Breast epithelium (tissue), 4 donors: ENCODE data around the gene RHOBTB1. TPM values are rescaled to one million over a fixed set of nuclear protein-coding genes. Genes with fewer than 3 reads are reported as not detected.

Source experiments
- DNase-seq, 2 donors: peaks; one replicate each; pipeline ENCODE4 v3.0.0-alpha.2; 2019; ENCODE audit warnings: low spot score in 2 of 2
- H3K27ac ChIP-seq, 2 donors: fragments of 200-600 bp; sonication (generic) in 1 of 2; one replicate each; pipeline ENCODE4 v1.5.1; 2016 to 2019; ENCODE audit warnings: mild to moderate bottlenecking in 1 of 2
- H3K27me3 ChIP-seq, 2 donors: fragments of 200-600 bp; sonication (generic) in 1 of 2; one replicate each; pipeline versions ENCODE4 v1.5.1 to v1.6.0; 2017 to 2019; ENCODE audit warnings: control low read depth in 1 of 2, mild to moderate bottlenecking in 1 of 2
- H3K36me3 ChIP-seq: fragments of 200-600 bp; one replicate; pipeline ENCODE4 v1.5.1; 2019
- H3K4me1 ChIP-seq, 2 donors: fragments of 200-600 bp; sonication (generic); one replicate each; pipeline ENCODE4 v1.5.1; 2016 to 2019; ENCODE audit warnings: control low read depth in 1 of 2
- H3K4me3 ChIP-seq, 3 donors: fragments of 200-600 bp; sonication (generic); 1 replicate in 2 of 3; 2 replicates in 1 of 3; pipeline ENCODE4 v1.5.1; 2016 to 2019; ENCODE audit warnings: mild to moderate bottlenecking in 3 of 3, moderate library complexity in 2 of 3
- H3K9me3 ChIP-seq, 2 donors: fragments of 200-600 bp; sonication (generic) in 1 of 2; one replicate each; pipeline ENCODE4 v1.5.1; 2016 to 2019; ENCODE audit warnings: control low read depth in 1 of 2
- POLR2A ChIP-seq: fragments of 450-650 bp; IDR thresholded peaks from one replicate; pipeline ENCODE4 v1.6.1; 2016; ENCODE audit warnings: antibody characterized with exemption, mild to moderate bottlenecking, moderate library complexity
- POLR2AphosphoS5 ChIP-seq, 3 donors: sonication (generic); formaldehyde crosslinking; IDR thresholded peaks; one replicate each; pipeline ENCODE4 v1.6.1; 2017; ENCODE audit warnings: antibody characterized with exemption in 3 of 3
- intact Hi-C: fragments of 100-400 bp; cut with DNase I; formaldehyde crosslinking; loops from one replicate; pipeline ENCODE4 v1.15.1; 2023; ENCODE audit warnings: low total_unique reads
- total RNA-seq, 3 donors: library from RNA; depleted of rRNA; stranded (reverse); fragments of >200 nt; gene quantifications; one replicate each; pipeline ENCODE4 v1.1.0, GENCODE V29; 2016
- TF ChIP-seq, protein P1 (sequence below), 3 donors: fragments of 450-650 bp; IDR thresholded peaks; one replicate each; pipeline ENCODE4 v1.5.1; 2016 to 2017; ENCODE audit warnings: antibody characterized with exemption in 3 of 3, mild to moderate bottlenecking in 3 of 3, moderate library complexity in 3 of 3

The RHOBTB1 gene
- total RNA-seq, 3 donors from 2014 or later: 11.4 to 14.6 (median 13.4) TPM

DNA sequence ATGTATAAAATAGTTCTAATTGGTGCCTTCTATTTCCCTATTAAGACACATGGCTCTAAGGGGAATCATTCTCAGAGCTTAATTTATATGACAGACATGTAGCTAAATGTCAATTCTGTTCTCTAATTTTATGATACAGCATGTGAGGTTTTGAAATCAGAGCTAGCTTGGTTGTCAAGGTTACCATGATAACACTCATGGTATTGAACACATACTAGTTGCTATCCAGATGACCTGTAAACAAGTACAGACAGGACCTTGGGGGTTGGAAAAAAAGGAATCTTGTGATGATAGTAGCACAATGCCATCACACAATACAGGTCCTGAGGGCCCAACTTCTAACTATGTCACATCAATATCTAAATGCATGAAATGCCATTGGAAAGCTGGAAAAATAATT is 49.2 kb downstream of the RHOBTB1 start:
- Histone ChIP-seq H3K27me3 (no peaks in the 10 kb centered on the region), H3K4me1 (no peaks in the 10 kb centered on the region), H3K4me3 (no peak overlapping the region), H3K9me3 (no peaks in the 10 kb centered on the region), H3K27ac (no peak overlapping the region), H3K36me3 (no peaks in the 10 kb centered on the region)
- intact Hi-C loops: no loop called here
- TF ChIP-seq, protein P1, sequence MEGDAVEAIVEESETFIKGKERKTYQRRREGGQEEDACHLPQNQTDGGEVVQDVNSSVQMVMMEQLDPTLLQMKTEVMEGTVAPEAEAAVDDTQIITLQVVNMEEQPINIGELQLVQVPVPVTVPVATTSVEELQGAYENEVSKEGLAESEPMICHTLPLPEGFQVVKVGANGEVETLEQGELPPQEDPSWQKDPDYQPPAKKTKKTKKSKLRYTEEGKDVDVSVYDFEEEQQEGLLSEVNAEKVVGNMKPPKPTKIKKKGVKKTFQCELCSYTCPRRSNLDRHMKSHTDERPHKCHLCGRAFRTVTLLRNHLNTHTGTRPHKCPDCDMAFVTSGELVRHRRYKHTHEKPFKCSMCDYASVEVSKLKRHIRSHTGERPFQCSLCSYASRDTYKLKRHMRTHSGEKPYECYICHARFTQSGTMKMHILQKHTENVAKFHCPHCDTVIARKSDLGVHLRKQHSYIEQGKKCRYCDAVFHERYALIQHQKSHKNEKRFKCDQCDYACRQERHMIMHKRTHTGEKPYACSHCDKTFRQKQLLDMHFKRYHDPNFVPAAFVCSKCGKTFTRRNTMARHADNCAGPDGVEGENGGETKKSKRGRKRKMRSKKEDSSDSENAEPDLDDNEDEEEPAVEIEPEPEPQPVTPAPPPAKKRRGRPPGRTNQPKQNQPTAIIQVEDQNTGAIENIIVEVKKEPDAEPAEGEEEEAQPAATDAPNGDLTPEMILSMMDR (IDR thresholded peaks at IDR 0.05): no peak
- no peak for TF ChIP-seq POLR2A
- TF ChIP-seq POLR2AphosphoS5 (IDR thresholded peaks at IDR 0.05): no peak
- DNase-seq: no peak

DNA sequence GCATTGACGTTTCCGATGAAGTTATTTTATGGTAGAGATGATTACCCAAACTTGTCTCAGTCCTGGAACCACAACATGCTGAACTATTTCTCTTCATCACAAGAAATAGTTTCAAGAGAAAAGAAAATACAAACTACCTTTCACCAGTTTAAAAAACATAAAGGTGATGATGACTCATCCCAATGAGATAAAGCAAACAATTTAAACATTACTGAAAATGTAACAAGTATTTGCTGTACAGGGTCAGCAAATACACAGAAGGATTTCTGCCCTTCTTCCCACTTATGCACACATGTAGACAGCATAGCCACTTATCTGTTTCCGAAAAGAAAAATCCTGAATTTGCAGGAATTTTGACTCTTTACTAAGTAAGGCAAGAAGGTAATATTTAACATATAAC is 50.8 kb downstream of the RHOBTB1 start:
- no peaks in the 10 kb centered on the region for H3K36me3 ChIP-seq
- H3K4me1 ChIP-seq: no peaks in the 10 kb centered on the region
- no peaks in the 10 kb centered on the region for H3K9me3 ChIP-seq
- H3K27ac ChIP-seq: no peak overlapping the region
- DNase-seq: no peak
- no peak overlapping the region for H3K4me3 ChIP-seq
- intact Hi-C loops: no loop called here
- H3K27me3 ChIP-seq: no peaks in the 10 kb centered on the region
- TF ChIP-seq POLR2A (no peak), POLR2AphosphoS5 (IDR thresholded peaks at IDR 0.05) (no peak)
- TF ChIP-seq, protein P1 (IDR thresholded peaks at IDR 0.05): no peak

DNA sequence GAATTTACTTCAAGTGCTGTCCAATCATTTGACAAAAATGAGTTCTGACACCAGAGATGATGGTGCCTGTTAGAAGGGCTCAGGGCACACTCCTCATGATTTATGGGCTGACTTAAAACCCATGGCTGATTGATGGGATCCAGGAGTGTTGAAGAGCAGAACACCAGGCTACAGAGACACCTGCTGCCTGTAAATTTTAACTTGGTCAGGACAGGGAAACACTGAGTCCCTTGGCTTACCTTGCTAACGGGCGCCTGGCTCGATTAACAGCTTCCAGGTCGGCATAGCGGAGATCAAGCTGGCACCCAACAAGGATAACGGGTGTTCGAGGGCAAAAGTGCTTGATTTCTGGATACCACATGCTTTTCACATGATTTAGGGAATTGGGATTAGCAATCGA is 51.4 kb downstream of the RHOBTB1 start:
- DNase-seq: no peak
- no peak overlapping the region for H3K27ac ChIP-seq
- no peaks in the 10 kb centered on the region for H3K9me3 ChIP-seq
- H3K4me3 ChIP-seq: no peak overlapping the region
- H3K4me1 ChIP-seq: no peaks in the 10 kb centered on the region
- H3K27me3 ChIP-seq: no peaks in the 10 kb centered on the region
- TF ChIP-seq, protein P1 (IDR thresholded peaks at IDR 0.05): no peak
- TF ChIP-seq POLR2A (no peak), POLR2AphosphoS5 (IDR thresholded peaks at IDR 0.05) (no peak)
- intact Hi-C loops: no loop called here
- H3K36me3 ChIP-seq: no peaks in the 10 kb centered on the region

DNA sequence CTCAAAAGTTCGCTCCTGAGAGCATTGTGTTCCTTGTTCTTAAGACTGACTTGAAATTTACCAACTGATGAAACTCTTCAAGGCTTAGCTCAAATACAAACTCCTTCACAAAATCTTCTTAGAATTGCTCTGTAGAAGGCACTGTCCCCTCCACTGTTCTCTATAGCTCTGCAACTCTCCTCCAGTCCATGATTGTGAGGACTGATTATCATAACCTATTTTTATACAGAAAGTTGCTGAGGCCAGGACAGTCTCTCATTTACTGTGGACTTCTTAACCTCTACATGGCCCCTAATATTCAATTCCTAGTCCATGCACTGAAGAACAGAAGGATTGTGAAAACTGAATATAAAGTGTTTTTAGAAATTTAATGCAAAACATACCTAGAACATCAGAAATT is 53.2 kb downstream of the RHOBTB1 start:
- Histone ChIP-seq H3K36me3 (no peaks in the 10 kb centered on the region), H3K27ac (no peak overlapping the region), H3K9me3 (no peaks in the 10 kb centered on the region), H3K27me3 (no peaks in the 10 kb centered on the region), H3K4me3 (no peak overlapping the region), H3K4me1 (no peaks in the 10 kb centered on the region)
- no peak for TF ChIP-seq POLR2AphosphoS5 (IDR thresholded peaks at IDR 0.05)
- TF ChIP-seq, protein P1 (IDR thresholded peaks at IDR 0.05): no peak
- TF ChIP-seq POLR2A: no peak
- DNase-seq: no peak
- intact Hi-C loops: no loop called here

DNA sequence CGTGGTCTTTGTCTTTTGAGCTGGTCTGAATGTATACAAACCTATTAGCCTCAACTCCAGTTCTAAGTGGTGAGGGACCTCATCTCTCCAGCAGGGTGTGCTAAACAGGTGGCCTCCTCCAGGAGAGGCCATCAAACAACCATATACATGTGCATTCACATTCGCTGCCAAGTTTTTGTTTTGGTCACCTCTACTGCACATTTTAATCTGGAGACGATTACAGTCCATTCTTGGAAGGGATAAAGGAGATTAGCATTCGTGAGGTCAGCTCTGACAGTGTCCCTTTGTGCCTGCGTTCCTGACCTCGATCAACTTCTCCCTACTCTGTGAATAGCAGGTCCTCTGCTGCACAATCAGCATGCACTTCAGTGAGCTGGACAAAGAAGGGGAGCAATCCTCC is 60.8 kb downstream of the RHOBTB1 start:
- Histone ChIP-seq H3K4me1 (no peaks in the 10 kb centered on the region), H3K9me3 (no peaks in the 10 kb centered on the region), H3K36me3 (no peaks in the 10 kb centered on the region), H3K27me3 (no peaks in the 10 kb centered on the region), H3K4me3 (no peak overlapping the region), H3K27ac (no peak overlapping the region)
- TF ChIP-seq POLR2A (no peak), POLR2AphosphoS5 (IDR thresholded peaks at IDR 0.05) (no peak)
- TF ChIP-seq, protein P1 (IDR thresholded peaks at IDR 0.05): peak in 1 of 3 donors; percentile 28
- no peak for DNase-seq
- intact Hi-C loops: loop anchor here (5.0 kb wide), 2 partner anchors 411 to 609 kb away; no protein-coding TSS in a partner anchor
